GM21381 (cell line): ENCODE data around the gene TCF7L1.
"Not testable (repeated sequence)": the region's sequence is repeated elsewhere in the genome, so short reads cannot be mapped to it uniquely, and the experiment has no call there.

ENCODE experiments used
- ATAC-seq: cut with Tn5 transposase; IDR thresholded peaks from one replicate; pipeline ENCODE4 v1.9.1; 2021; ENCODE audit warnings: mild to moderate bottlenecking, moderate library complexity; ENCODE audit not compliant: unreplicated experiment

Gene TCF7L1

DNA sequence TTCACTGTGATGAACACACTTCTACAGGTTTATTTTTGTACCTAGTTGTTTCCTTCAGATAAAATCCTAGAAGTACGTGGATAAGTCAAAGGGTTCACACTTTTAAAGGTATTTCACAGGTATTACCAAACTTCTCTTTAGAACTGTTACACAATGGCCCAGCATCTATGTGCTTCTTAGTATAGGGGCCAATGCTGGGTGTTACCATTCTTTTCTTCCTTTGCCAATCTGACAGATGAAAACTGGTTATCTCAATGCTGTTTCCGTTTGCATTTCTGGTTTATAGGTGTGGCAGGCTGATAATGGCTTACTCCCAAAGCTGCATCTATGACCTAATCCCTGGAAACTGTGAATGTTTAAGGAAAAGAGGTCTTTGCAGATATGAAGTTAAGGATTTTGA is 2.8 kb upstream of the TCF7L1 start:
- no peak for ATAC-seq

GRCh38 chr2:85131116-85131515 is 2.1 kb upstream of the TCF7L1 start:
- no peak for ATAC-seq

- no peak for ATAC-seq
These were observed 795 bp upstream of the TCF7L1 start for GRCh38 chr2:85132397-85132796.

DNA sequence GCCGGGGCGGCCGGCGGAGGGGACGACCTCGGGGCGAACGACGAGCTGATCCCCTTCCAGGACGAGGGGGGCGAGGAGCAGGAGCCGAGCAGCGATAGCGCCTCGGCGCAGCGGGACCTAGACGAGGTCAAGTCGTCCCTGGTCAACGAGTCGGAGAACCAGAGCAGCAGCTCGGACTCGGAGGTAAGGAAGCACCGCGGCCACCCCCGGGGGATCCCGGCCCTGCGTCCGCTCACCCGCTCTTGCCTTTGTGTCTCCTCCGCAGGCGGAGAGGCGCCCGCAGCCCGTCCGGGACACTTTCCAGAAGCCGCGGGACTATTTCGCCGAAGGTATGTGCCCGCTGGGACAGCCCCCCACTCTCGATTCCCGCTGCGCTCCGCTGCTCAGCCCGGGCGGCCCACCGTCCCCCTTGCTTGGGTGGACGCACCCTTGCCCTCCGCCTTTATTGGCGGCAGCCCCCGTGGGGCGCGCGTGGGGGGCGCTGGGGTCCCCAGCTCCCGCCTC is 611 bp downstream of the TCF7L1 start:
- no peak for ATAC-seq

DNA sequence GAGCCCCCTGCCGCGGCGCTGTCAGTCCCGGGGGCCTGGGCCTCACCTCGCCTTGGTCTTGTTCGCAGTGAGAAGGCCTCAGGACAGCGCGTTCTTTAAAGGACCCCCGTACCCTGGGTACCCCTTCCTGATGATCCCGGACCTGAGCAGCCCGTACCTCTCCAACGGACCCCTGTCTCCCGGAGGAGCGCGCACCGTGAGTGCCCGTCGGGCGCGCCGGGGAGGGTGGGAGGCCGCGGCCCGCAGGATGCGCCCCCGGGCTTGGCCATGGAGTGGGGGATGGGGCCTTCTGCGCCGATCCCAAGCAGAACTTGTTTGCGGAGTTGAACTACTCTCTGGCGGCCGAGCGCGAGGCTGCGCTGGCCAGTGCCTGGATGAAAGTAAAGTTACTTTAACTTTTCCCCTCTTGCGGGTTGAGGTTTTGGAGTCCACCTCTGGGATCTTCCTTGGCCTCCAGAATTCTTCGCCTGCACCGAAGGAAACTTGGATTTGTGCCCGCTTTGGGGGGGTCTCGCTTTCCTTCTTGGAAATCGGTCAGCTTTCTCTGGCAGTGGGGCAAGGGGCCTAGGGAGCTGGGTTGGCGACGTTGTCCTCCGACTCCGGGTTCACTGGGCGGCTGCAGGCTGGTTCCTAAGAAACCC is 1.2 kb downstream of the TCF7L1 start:
- no peak for ATAC-seq

DNA sequence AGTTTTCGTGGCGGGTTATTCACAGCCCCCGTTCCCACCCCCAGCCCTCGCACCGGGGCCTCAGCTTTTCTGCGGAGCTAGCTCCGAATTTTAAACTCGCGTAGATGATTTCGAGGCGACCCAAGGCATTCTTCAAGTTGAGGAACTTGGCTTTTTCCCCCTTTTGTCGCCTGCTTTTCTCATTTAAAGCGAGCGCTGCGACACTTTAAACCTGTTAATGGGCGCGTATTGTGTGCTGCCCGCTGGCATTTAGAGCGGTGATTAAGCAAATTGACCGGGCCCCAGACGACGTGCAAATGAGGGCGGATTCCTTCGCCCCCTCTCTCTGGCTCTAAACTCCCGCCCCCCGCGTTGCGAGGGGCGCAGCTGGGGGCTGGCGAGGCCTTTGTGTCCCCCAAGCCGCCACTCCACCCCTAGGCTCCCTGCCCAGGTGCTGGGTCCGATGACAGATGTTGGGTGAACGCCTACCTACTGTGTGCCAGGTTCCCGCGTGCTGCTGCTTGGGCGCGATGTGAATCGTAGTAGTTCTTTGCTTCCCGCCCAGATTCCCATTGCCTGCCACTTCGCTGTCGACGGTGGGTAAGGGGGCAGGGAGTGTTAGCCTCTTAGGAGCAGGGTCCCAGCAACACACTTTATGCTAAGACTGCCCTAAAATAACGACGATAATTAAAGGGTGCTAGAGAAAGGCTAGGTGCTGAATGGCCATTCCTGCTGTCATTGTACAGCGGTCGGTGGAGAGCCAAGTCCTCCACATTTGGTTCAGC is 1.9 kb downstream of the TCF7L1 start:
- no peak for ATAC-seq

DNA sequence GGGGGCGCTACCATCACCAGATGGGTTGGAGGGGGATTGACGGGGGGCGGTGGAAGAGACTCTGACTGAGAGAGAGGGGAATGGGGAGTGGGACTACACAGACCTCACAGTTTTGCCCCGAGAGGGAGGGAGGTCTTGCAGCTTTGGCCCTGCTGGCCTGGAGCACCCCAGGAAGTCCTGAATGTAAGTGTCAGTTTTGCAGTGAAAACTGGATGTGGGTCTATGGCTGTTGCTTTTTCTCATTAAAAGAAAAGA is 2.4 kb downstream of the TCF7L1 start:
- no peak for ATAC-seq

- ATAC-seq: no peak
These were observed 4.0 kb downstream of the TCF7L1 start for GRCh38 chr2:85137156-85137555.

- ATAC-seq: no peak
These were observed 10.4 kb downstream of the TCF7L1 start for GRCh38 chr2:85143463-85144082.

GRCh38 chr2:85145116-85145820 is 12.1 kb downstream of the TCF7L1 start:
- ATAC-seq: no peak

DNA sequence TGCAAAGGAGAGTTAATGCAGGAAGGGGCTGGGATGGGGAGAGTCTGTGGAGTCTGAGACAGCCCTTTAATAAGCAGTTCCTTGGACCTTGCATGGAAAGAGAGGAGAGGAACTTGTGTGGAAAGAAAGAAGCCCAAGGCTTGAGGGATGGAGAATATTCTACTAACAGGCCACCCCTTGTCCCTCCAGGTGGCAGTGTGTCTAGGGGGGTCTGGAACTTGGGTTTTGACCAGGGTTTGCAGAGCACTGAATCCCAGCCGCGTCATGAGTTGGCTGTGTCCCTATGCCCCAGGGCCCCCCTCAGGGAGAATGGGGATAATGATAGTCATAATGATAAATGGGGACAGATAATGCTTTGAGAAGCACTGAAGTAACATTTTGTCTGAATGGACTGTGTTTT is 15.0 kb downstream of the TCF7L1 start:
- ATAC-seq: no peak

DNA sequence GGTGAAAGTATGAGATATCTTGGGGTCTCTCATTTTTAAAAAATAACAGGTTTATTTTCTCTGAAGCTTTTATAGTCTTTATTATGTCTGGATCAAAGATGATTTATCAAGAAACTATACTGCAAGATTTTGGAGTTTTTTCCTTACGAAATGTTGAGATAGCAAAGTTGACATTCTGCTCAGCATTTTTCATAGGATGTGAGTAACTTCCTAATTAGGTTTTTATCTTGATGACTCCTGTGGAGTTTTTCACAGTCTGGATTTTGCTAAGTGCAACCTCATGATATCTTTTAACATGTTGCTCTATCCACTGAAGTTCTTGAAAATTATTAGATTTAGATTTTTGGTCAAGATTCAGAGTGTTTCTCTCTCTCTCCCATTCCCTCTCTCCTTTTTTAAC is 17.8 kb downstream of the TCF7L1 start:
- ATAC-seq: no peak

DNA sequence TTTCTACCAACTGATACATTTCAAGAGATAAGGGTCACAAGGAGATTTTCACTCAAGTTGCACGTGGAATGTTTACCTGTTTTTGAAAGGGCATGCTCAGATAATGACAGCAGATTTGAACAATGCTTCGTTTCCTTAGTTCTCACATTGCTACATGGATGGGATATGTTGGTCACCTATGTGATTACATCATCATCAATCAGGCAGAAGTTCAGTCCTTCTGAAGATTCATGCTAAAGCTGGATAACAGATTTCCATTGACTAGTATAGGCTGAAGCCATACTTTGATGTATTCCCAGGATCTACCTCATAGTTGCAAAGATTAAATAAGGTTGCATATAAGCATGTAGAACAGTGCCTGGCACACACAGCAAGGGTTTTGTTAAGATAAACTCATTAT is 19.7 kb downstream of the TCF7L1 start:
- no peak for ATAC-seq

DNA sequence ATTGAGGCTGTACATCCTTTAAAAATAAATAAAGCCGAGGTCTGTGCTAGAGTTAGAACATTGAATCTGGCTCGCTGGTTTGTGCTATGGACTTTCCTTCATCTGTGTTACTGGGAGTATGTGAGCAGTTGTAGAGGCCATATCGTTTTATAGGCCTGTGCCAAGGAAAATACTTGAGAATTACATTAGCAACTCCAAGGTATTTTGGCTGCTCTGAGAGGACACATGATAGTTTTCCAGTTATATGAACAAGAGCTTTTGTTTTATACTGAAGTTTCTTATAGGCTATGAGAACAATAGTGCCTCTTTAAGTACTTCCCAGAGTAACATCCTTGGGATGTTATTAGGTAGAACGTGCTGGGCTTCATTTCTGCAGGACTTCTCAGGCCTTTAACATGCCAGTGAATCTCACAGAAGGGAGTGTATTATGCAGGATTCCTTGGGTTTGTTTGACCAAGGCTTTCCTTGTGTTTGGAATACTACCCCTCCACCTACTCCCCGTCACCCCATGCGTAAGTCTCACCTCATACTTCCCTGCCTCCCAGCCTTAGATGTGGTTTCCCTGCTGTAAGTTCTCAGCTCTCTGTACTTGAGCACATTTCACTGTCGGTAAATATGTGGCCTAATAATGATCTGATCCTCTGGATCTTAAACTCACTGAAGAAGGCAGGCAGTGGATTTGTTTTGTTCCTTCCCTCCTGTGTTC is 21.0 kb downstream of the TCF7L1 start:
- ATAC-seq: no peak

DNA sequence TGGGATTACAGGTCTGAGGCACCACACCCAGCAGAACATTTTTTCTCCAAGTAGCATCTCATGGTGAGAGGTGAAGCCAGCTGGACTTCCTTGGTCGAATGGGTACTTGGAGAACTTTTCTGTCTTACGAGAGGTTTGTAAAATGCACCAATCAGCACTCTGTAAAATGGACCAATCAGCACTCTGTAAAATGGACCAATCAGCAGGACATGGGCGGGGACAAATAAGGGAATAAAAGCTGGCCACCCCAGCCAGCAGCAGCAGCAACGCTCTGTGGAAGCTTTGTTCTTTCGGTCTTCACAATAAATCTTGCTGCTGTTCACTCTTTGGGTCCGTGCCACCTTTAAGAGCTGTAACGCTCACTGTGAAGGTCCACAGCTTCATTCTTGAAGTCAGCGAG is 21.9 kb downstream of the TCF7L1 start:
- not testable (repeated sequence) for ATAC-seq

GRCh38 chr2:85156153-85156552 is 23.0 kb downstream of the TCF7L1 start:
- no peak for ATAC-seq

DNA sequence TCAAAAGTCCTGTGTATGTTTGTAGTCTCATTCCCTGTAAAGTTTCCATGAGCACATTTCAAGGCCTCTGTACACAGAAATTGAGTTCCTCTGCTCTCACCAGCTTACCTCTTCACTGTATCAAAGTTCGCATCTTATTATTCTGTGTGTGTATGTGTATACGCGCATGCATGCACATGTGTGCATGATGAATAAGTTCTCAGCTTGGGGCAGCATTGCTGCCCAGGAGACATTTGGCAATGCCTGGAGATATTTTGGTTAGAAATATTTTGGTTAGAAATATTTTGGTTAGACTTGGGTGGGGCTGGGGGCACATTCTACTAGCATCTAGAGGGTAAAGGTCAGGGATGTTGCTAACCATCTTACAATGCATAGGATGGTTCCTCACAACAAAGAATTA is 23.4 kb downstream of the TCF7L1 start:
- no peak for ATAC-seq

GRCh38 chr2:85157345-85157744 is 24.2 kb downstream of the TCF7L1 start:
- ATAC-seq: no peak

DNA sequence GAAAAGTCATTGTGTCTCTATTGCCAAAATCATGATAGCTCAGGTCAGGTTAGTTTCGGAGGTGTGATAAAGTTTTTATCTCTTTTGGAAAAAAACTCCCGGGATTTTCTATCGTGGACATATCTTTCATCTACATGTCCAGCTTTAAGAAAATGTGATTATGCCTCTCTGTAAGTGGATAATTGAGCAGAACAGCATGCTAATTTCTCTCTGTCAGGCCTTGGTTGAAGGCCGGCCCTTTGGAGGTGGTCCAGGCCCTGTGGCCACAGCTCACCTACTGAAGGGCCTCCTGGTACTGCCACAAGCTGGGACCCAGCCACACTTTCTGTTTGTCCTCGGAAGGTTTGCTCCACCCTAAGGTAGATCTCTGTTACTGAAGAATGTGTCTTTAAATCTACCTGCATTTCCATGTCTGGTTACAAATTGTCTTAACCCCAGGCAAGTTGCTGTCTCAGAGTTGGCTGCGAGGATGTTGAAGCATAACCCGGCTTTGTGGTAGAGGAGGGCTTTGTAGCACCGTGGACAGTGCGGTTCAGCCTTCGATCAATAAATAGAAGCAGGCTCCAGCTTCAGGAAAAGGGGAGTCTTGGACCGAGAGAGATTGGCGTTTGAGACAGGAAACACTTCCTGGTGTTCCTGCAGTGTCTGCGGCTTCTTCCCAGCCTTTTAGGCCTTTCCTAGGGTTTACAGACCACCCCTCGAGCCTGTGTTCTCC is 25.5 kb downstream of the TCF7L1 start:
- no peak for ATAC-seq

- no peak for ATAC-seq
These were observed 26.4 kb downstream of the TCF7L1 start for GRCh38 chr2:85159589-85159988.
